RCC 7860 (cell line): ENCODE results near the gene AIM2.
"Not testable (repeated sequence)": the region's sequence is repeated elsewhere in the genome, so short reads cannot be mapped to it uniquely, and the experiment has no call there.

Source experiments
- DNase-seq: peaks from one replicate; pipeline ENCODE4 v3.0.0-alpha.2; 2015; ENCODE audit warnings: low spot score
- FAIRE-seq: peaks from 2 replicates; lab custom pipeline; 2012; peaks lifted over from hg19 to GRCh38; lab: Jason Lieb, UNC

The AIM2 gene

GRCh38 chr1:159081626-159082025, 5.1 kb upstream of the AIM2 start:
- FAIRE-seq (no peak), DNase-seq (no peak)

GRCh38 chr1:159079525-159079924, 3.0 kb upstream of the AIM2 start:
- DNase-seq (no peak), FAIRE-seq (no peak)

GRCh38 chr1:159077120-159077961, 775 bp upstream of the AIM2 start:
- DNase-seq: peak; percentile 37
- FAIRE-seq: no peak

GRCh38 chr1:159071970-159072582, 4.5 kb downstream of the AIM2 start:
- DNase-seq (peak; percentile 49), FAIRE-seq (peak; percentile 84)

GRCh38 chr1:159068886-159069285, 7.7 kb downstream of the AIM2 start:
- FAIRE-seq: no peak

GRCh38 chr1:159067699-159068621, 8.6 kb downstream of the AIM2 start:
- no peak for FAIRE-seq

More at GRCh38 chr1:159068886-159069285, 7.7 kb downstream of the AIM2 start:
- DNase-seq: no peak

GRCh38 chr1:159066108-159066507, 10.5 kb downstream of the AIM2 start:
- FAIRE-seq (no peak), DNase-seq (no peak)

More at GRCh38 chr1:159067699-159068621, 8.6 kb downstream of the AIM2 start:
- DNase-seq: no peak

GRCh38 chr1:159065106-159065505, 11.5 kb downstream of the AIM2 start:
- no peak for DNase-seq
- FAIRE-seq: no peak

- FAIRE-seq: no peak
- DNase-seq: no peak
Observed at GRCh38 chr1:159058751-159059150, 17.8 kb downstream of the AIM2 start.

GRCh38 chr1:159056069-159056698, 20.4 kb downstream of the AIM2 start:
- DNase-seq (no peak), FAIRE-seq (no peak)

- DNase-seq (no peak), FAIRE-seq (no peak)
Observed at GRCh38 chr1:159055181-159055641, 21.4 kb downstream of the AIM2 start.

GRCh38 chr1:159054427-159054826, 22.1 kb downstream of the AIM2 start:
- DNase-seq (no peak), FAIRE-seq (no peak)

GRCh38 chr1:159051436-159051835, 25.1 kb downstream of the AIM2 start:
- DNase-seq (no peak), FAIRE-seq (no peak)

- FAIRE-seq, DNase-seq: not testable (repeated sequence)
Observed at GRCh38 chr1:159046486-159046885, 30.1 kb downstream of the AIM2 start.

- DNase-seq: no peak
- no peak for FAIRE-seq
Observed at GRCh38 chr1:159040893-159041724, 35.5 kb downstream of the AIM2 start.

- FAIRE-seq: no peak
- DNase-seq: no peak
Observed at GRCh38 chr1:159040206-159040605, 36.4 kb downstream of the AIM2 start.

- no peak for FAIRE-seq
- no peak for DNase-seq
Observed at GRCh38 chr1:159030877-159031447, 45.6 kb downstream of the AIM2 start.

GRCh38 chr1:159030311-159030710, 46.3 kb downstream of the AIM2 start:
- DNase-seq: no peak
- no peak for FAIRE-seq

GRCh38 chr1:159026841-159027240, 49.7 kb downstream of the AIM2 start:
- not testable (repeated sequence) for FAIRE-seq, DNase-seq
